H9 (cell line): ENCODE measurements around the gene CLPTM1L. TPM values are rescaled to one million over a fixed set of nuclear protein-coding genes. Genes with fewer than 3 reads are reported as not detected.

Experiments used
- DNase-seq: peaks from one replicate; pipeline ENCODE4 v3.0.0-alpha.2; 2017
- H2AFZ ChIP-seq: one replicate; pipeline ENCODE4 v1.6.1; 2013; ENCODE audit warnings: mild to moderate bottlenecking, low read length, control low read depth, moderate library complexity
- H2AK5ac ChIP-seq: 2 replicates; pipeline ENCODE4 v1.6.1; 2013; ENCODE audit warnings: low read length, control low read depth, mixed read lengths; ENCODE audit not compliant: insufficient read length
- H2BK120ac ChIP-seq: one replicate; pipeline ENCODE4 v1.6.1; 2013; ENCODE audit warnings: low read depth, mild to moderate bottlenecking, low read length, control low read depth, inconsistent platforms; ENCODE audit not compliant: poor library complexity, severe bottlenecking
- H2BK12ac ChIP-seq: 2 replicates; pipeline ENCODE4 v1.6.1; 2013; ENCODE audit warnings: low read length, control low read depth, mixed read lengths, low read depth; ENCODE audit not compliant: insufficient read length
- H2BK15ac ChIP-seq: 2 replicates; pipeline ENCODE4 v1.6.1; 2013; ENCODE audit warnings: low read depth, low read length, control low read depth
- H2BK20ac ChIP-seq: one replicate; pipeline ENCODE4 v1.6.1; 2013; ENCODE audit warnings: low read depth, mild to moderate bottlenecking, low read length, control low read depth, inconsistent platforms; ENCODE audit not compliant: poor library complexity, severe bottlenecking
- H2BK5ac ChIP-seq: 2 replicates; pipeline ENCODE4 v1.6.1; 2013; ENCODE audit warnings: low read length, control low read depth, mixed read lengths; ENCODE audit not compliant: insufficient read length
- H3K14ac ChIP-seq: 2 replicates; pipeline ENCODE4 v1.6.1; 2013; ENCODE audit warnings: low read length, control low read depth; ENCODE audit not compliant: insufficient read depth
- H3K18ac ChIP-seq: 2 replicates; pipeline ENCODE4 v1.6.1; 2013; ENCODE audit warnings: low read depth, mild to moderate bottlenecking, mixed read lengths, low read length, control low read depth; ENCODE audit not compliant: insufficient read length
- H3K23ac ChIP-seq: 2 replicates; pipeline ENCODE4 v1.6.1; 2013; ENCODE audit warnings: low read length, control low read depth, mixed read lengths, low read depth; ENCODE audit not compliant: insufficient read length
- H3K23me2 ChIP-seq: 2 replicates; pipeline ENCODE4 v1.6.1; 2013; ENCODE audit warnings: low read depth, mild to moderate bottlenecking, mixed read lengths, low read length, control low read depth; ENCODE audit not compliant: insufficient read length, poor library complexity, severe bottlenecking
- H3K27ac ChIP-seq: 2 replicates; pipeline ENCODE4 v1.5.1; 2013; ENCODE audit warnings: low read length, control low read depth, mixed read lengths, low read depth; ENCODE audit not compliant: insufficient read length
- H3K27me3 ChIP-seq: 2 replicates; pipeline ENCODE4 v1.6.1; 2013; ENCODE audit warnings: low read length, control low read depth, inconsistent platforms; ENCODE audit not compliant: insufficient read depth
- H3K4ac ChIP-seq: 2 replicates; pipeline ENCODE4 v1.6.1; 2013; ENCODE audit warnings: low read depth, mild to moderate bottlenecking, control low read depth, inconsistent platforms, low read length, moderate library complexity
- H3K4me1 ChIP-seq: 2 replicates; pipeline ENCODE4 v1.6.1; 2013; ENCODE audit warnings: low read length, control low read depth, inconsistent platforms; ENCODE audit not compliant: insufficient read depth
- H3K4me2 ChIP-seq: 2 replicates; pipeline ENCODE4 v1.6.1; 2013; ENCODE audit warnings: low read length, control low read depth, mixed read lengths; ENCODE audit not compliant: insufficient read length, insufficient read depth
- H3K56ac ChIP-seq: 2 replicates; pipeline ENCODE4 v1.6.1; 2013; ENCODE audit warnings: low read depth, mild to moderate bottlenecking, mixed read lengths, low read length, control low read depth; ENCODE audit not compliant: insufficient read length
- H3K79me1 ChIP-seq: 2 replicates; pipeline ENCODE4 v1.6.1; 2013; ENCODE audit warnings: low read depth, mild to moderate bottlenecking, moderate library complexity, low read length, control low read depth, inconsistent platforms; ENCODE audit not compliant: insufficient read depth, poor library complexity, severe bottlenecking
- H3K79me2 ChIP-seq: 2 replicates; pipeline ENCODE4 v1.6.1; 2013; ENCODE audit warnings: low read length, control low read depth, inconsistent platforms; ENCODE audit not compliant: insufficient read depth
- H3K9ac ChIP-seq: 2 replicates; pipeline ENCODE4 v1.6.1; 2013; ENCODE audit warnings: low read length, control low read depth, mixed read lengths; ENCODE audit not compliant: insufficient read length; ENCODE audit errors: extremely low read depth
- H3K9me3 ChIP-seq: one replicate; pipeline ENCODE4 v1.6.1; 2013; ENCODE audit warnings: low read depth, low read length, inconsistent platforms; ENCODE audit not compliant: control insufficient read depth
- H3T11ph ChIP-seq: one replicate; pipeline ENCODE4 v1.6.1; 2013; ENCODE audit warnings: mild to moderate bottlenecking, low read length, control low read depth, inconsistent platforms
- H4K20me1 ChIP-seq: one replicate; pipeline ENCODE4 v1.6.1; 2013; ENCODE audit not compliant: control insufficient read depth, insufficient read length, insufficient read depth
- H4K5ac ChIP-seq: 2 replicates; pipeline ENCODE4 v1.6.1; 2013; ENCODE audit warnings: low read depth, mild to moderate bottlenecking, mixed read lengths, low read length, control low read depth; ENCODE audit not compliant: insufficient read length
- H4K8ac ChIP-seq: replicated peaks from 2 replicates; pipeline ENCODE4 v1.6.1; 2013; ENCODE audit warnings: low read length, control low read depth, mixed read lengths, low read depth; ENCODE audit not compliant: insufficient read length
- H4K91ac ChIP-seq: 2 replicates; pipeline ENCODE4 v1.6.1; 2013; ENCODE audit warnings: low read depth, mild to moderate bottlenecking, moderate library complexity, mixed read lengths, low read length, control low read depth; ENCODE audit not compliant: insufficient read length
- H3K27ac Mint-ChIP-seq, 3 experiments: 2 replicates in 2 of 3; 3 replicates in 1 of 3; pipeline ENCODE4 v1.8.0; 2020 to 2021; ENCODE audit warnings: mixed read lengths in 3 of 3, mild to moderate bottlenecking in 1 of 3, moderate library complexity in 1 of 3
- H3K27me3 Mint-ChIP-seq: 2 replicates; pipeline ENCODE4 v1.8.0; 2021; ENCODE audit warnings: low read depth, mild to moderate bottlenecking, moderate library complexity, mixed read lengths
- H3K36me3 Mint-ChIP-seq, 3 experiments: 2 replicates in 2 of 3; 3 replicates in 1 of 3; pipeline ENCODE4 v1.8.0; 2020 to 2021; ENCODE audit warnings: low read depth in 3 of 3, mixed read lengths in 3 of 3; ENCODE audit not compliant: insufficient read depth in 1 of 3
- H3K4me1 Mint-ChIP-seq, 2 experiments: 2 replicates each; pipeline ENCODE4 v1.8.0; 2020; ENCODE audit warnings: mixed read lengths in 2 of 2
- H3K4me3 Mint-ChIP-seq, 2 experiments: 2 replicates in 1 of 2; 3 replicates in 1 of 2; pipeline ENCODE4 v1.8.0; 2020 to 2021; ENCODE audit warnings: mild to moderate bottlenecking in 2 of 2, mixed read lengths in 2 of 2, moderate library complexity in 1 of 2
- H3K9me3 Mint-ChIP-seq, 2 experiments: 2 replicates in 1 of 2; 3 replicates in 1 of 2; pipeline ENCODE4 v1.8.0; 2020; ENCODE audit warnings: mild to moderate bottlenecking in 2 of 2, mixed read lengths in 2 of 2, moderate library complexity in 1 of 2
- WGBS: extraction: QIAGEN DNeasy Blood & Tissue Kit; methylation state at CpG from one replicate; pipeline ENCODE4 v1.1.7; 2013; ENCODE audit warnings: missing lambda C conversion rate, low lambda C conversion rate, mixed read lengths; ENCODE audit not compliant: insufficient read length; ENCODE audit errors: extremely low coverage; 5-methylcytosine and 5-hydroxymethylcytosine counted together
- total RNA-seq: library from RNA; stranded (reverse); gene quantifications from 2 replicates; pipeline ENCODE4 v1.2.1, GENCODE V29; 2021
- TF ChIP-seq, protein P1 (sequence below): fragments of 200-600 bp; sonication (generic); conservative IDR thresholded peaks from 3 replicates; pipeline ENCODE4 v1.8.0; 2021; ENCODE audit warnings: antibody characterized with exemption, mild to moderate bottlenecking

The CLPTM1L gene
- total RNA-seq, 1 experiment from 2014 or later: 108 TPM

- no peak overlapping the region for H2AFZ ChIP-seq
- no peak overlapping the region for H4K8ac ChIP-seq
- TF ChIP-seq, protein P1, sequence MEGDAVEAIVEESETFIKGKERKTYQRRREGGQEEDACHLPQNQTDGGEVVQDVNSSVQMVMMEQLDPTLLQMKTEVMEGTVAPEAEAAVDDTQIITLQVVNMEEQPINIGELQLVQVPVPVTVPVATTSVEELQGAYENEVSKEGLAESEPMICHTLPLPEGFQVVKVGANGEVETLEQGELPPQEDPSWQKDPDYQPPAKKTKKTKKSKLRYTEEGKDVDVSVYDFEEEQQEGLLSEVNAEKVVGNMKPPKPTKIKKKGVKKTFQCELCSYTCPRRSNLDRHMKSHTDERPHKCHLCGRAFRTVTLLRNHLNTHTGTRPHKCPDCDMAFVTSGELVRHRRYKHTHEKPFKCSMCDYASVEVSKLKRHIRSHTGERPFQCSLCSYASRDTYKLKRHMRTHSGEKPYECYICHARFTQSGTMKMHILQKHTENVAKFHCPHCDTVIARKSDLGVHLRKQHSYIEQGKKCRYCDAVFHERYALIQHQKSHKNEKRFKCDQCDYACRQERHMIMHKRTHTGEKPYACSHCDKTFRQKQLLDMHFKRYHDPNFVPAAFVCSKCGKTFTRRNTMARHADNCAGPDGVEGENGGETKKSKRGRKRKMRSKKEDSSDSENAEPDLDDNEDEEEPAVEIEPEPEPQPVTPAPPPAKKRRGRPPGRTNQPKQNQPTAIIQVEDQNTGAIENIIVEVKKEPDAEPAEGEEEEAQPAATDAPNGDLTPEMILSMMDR: no peak
- H4K5ac ChIP-seq: no peak overlapping the region
- peaks cover 5% of the 10 kb centered on the region for H3K79me1 ChIP-seq
- peaks cover 7% of the 10 kb centered on the region; the same call in 1 of the 2 replicates for H3K79me2 ChIP-seq
- no peak overlapping the region for H3K18ac ChIP-seq
- no peak overlapping the region for H3K23ac ChIP-seq
- no peak overlapping the region for H2BK5ac ChIP-seq
- WGBS: no CpG with 5 or more reads among the region's 61 CpGs
- H3K4me2 ChIP-seq: peak overlapping the region; percentile 97
- peak overlapping the region; percentile 83 for H3K9ac ChIP-seq
- peak overlapping the region; percentile 9; the same call in 1 of the 2 replicates for H3K14ac ChIP-seq
- DNase-seq: no peak
- no peak overlapping the region for H3K27ac ChIP-seq
- H3K56ac ChIP-seq: no peak overlapping the region
- H2AK5ac ChIP-seq: no peak overlapping the region
- Mint-ChIP-seq H3K27ac (peak overlapping the region; percentile 83 to 85 (median 84); a peak in 5 of 7 replicates), H3K4me1 (peaks cover 18 to 22% of the 10 kb centered on the region in 2 experiments), H3K4me3 (peak overlapping the region; percentile 92), H3K36me3 (peaks cover 23 to 38% (median 38%) of the 10 kb centered on the region in 3 experiments), H3K9me3 (no peaks in the 10 kb centered on the region), H3K27me3 (no peaks in the 10 kb centered on the region; the same call in 1 of the 2 replicates)
- no peaks in the 10 kb centered on the region for H3K27me3 ChIP-seq
- no peak overlapping the region for H3K4ac ChIP-seq
- H3K9me3 ChIP-seq: no peaks in the 10 kb centered on the region
- H2BK20ac ChIP-seq: no peak overlapping the region
- no peak overlapping the region for H2BK12ac ChIP-seq
- no peaks in the 10 kb centered on the region for H3K4me1 ChIP-seq
- H4K20me1 ChIP-seq: no peaks in the 10 kb centered on the region
- no peak overlapping the region for H3T11ph ChIP-seq
- H2BK15ac ChIP-seq: no peak overlapping the region
- peaks cover 11% of the 10 kb centered on the region for H3K23me2 ChIP-seq
- no peak overlapping the region for H2BK120ac ChIP-seq
- H4K91ac ChIP-seq: no peak overlapping the region
Measured at GRCh38 chr5:1343931-1344901, 683 bp downstream of the CLPTM1L start.
